Peyer's patch (tissue), 4 donors: Measurements from ENCODE around the gene GSTCD.

Source experiments
- POLR2A ChIP-seq, 2 donors: fragments of 450-650 bp; IDR thresholded peaks; one replicate each; pipeline ENCODE4 v1.5.1; 2017; ENCODE audit warnings: antibody characterized with exemption in 2 of 2, mild to moderate bottlenecking in 2 of 2, moderate library complexity in 2 of 2
- TF ChIP-seq, protein P1 (sequence below), 6 experiments: fragments of 450-650 bp in 4 of 6; fragments of 200-600 bp in 2 of 6; sonication (generic) in 1 of 6; IDR thresholded peaks; one replicate each; pipeline ENCODE4 v1.5.1; 2017 to 2019; ENCODE audit warnings: antibody characterized with exemption in 6 of 6, mild to moderate bottlenecking in 3 of 6, moderate library complexity in 1 of 6

DNA sequence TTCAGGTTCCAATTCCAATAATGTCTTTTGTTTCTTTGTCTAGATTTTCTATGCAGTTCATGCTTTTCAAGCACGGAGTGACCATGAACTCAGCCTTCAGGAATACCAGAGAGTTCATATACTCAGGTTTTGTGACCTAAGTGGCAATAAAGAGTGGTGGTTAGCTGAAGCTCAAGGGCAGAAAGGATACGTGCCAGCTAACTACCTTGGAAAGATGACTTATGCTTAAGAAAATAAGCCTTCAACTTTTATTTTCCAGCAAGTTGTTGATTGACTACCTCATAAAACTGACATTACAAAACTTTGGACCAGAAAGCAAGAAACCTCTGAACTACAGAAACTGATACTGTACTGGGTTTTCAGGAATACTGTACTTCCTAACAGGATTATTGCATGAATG, 30.9 kb upstream of the GSTCD start:
- no peak for TF ChIP-seq POLR2A (IDR thresholded peaks at IDR 0.05)
- TF ChIP-seq, protein P1, sequence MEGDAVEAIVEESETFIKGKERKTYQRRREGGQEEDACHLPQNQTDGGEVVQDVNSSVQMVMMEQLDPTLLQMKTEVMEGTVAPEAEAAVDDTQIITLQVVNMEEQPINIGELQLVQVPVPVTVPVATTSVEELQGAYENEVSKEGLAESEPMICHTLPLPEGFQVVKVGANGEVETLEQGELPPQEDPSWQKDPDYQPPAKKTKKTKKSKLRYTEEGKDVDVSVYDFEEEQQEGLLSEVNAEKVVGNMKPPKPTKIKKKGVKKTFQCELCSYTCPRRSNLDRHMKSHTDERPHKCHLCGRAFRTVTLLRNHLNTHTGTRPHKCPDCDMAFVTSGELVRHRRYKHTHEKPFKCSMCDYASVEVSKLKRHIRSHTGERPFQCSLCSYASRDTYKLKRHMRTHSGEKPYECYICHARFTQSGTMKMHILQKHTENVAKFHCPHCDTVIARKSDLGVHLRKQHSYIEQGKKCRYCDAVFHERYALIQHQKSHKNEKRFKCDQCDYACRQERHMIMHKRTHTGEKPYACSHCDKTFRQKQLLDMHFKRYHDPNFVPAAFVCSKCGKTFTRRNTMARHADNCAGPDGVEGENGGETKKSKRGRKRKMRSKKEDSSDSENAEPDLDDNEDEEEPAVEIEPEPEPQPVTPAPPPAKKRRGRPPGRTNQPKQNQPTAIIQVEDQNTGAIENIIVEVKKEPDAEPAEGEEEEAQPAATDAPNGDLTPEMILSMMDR (IDR thresholded peaks at IDR 0.05), result no peak
